GM19025 (cell line): Measurements from ENCODE around the gene TOE1.

Experiments
- ATAC-seq: cut with Tn5 transposase; IDR thresholded peaks from one replicate; pipeline ENCODE4 v1.9.1; 2021; ENCODE audit warnings: mild to moderate bottlenecking, low read depth, moderate library complexity; ENCODE audit not compliant: unreplicated experiment

The TOE1 gene

GRCh38 chr1:45326627-45327623, 13.0 kb upstream of the TOE1 start, which contains the start of gene HPDL:
TSS of gene HPDL (plus strand) at chr1:45326895. CDS start at chr1:45327149, 254 bp downstream.
- ATAC-seq, result no peak

DNA sequence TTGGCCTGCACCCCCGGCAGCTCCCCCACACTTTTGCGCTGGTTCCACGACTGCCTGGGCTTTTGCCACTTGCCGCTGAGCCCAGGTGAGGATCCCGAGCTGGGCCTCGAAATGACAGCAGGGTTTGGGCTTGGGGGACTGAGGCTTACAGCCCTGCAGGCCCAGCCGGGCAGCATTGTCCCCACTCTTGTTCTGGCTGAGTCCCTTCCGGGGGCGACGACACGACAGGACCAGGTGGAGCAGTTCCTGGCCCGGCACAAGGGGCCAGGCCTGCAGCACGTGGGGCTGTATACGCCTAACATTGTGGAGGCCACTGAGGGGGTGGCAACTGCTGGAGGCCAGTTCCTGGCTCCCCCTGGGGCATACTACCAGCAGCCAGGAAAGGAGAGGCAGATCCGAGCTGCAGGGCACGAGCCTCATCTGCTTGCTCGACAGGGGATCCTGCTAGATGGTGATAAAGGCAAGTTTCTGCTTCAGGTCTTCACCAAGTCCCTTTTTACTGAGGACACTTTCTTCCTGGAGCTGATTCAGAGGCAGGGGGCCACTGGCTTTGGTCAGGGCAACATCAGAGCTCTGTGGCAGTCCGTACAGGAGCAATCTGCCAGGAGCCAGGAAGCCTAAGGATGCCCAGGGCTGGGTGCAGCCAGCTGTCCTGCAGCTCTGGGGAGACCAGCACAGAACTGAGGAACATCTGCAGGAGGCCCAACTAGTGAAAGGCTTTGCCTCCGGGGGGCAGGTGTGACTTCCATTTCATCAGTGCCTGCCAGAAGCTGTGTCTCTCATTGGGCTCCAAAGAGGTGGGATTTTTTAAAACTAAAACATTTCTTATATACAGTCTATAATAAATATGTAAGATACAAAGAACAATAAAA, 12.1 kb upstream of the TOE1 start:
- ATAC-seq, result no peak

- ATAC-seq, result no peak
These were observed 11.3 kb upstream of the TOE1 start for GRCh38 chr1:45328680-45329079.

DNA sequence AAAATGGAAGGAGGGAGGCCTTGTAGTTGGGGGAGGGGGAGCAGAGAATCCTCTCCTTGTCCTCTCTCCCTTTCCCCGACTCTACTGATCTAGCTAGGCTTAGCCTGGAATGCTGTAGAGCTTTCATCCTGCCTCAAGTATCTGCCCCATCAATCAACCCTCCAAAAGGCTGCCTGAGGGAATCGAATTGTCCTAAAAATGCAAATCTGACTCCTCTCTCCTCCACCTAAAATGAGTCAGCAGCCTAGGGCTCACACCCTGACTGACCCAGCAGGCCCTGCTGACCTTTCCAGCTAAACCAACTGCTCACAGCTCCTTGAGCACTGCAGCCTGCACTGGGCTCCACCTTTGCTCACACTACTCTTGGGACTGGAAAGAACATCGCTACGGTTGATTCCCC, 10.5 kb upstream of the TOE1 start:
- no peak for ATAC-seq

DNA sequence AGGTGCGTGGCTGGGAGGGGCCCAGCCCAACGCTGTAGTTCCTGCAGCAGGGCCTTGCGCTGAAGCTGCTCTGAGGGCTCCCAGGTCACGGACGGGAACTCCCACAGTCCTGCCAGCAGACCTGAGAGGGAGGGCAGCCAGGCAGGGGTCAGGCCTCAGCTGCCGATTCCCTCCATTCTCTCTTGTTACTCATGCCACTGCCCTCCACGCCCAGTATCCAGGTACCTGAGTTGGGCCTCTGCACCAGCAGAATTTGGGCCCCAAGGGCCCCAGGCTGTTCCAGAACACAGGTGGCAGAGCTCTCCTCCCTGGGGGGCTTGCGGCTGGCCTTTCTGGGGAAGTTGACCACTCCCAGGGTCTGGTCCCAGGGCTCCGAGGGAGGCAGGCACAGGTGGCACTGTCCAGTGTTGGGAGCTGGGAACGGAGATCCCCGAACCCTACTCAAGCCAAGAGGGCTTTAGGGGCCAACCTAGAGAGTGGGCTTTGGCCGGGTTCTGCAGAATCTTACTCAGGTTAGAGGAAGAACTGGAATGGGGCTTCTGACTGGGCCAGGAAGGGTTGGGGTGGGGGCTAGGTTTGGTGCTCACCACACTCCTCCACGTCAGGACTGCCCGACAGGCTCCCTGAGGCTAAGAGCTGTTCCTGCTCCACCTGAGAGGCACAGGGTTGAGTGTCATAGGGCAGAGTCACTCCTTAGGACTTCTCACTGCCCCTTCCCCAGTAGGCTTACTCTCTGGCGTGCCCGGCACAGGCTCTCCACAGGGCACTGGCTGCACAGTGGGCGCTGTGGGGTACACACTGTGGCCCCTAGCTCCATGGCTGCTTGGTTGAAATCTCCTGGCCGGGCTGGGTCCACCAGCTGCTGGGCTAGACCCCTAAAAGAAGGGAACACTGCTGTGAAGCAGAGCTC, 8.3 kb upstream of the TOE1 start:
- no peak for ATAC-seq

DNA sequence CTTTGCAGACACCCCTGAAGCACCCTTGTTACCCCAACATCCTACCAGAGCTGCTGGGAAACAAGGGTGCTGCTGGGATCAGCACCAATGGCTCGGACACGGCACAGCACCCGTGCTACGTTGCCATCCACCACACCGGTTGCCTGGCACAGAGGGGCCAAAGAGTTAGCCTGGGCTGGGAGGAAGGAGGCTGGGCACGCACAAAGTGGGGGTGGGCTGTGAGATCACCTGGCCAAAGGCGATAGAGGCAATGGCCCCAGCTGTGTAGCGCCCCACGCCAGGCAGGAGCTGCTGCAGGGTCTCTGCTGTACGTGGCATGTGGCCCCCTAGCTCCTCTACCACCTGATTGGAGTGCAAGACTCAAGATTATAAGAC, 7.6 kb upstream of the TOE1 start:
- ATAC-seq, result no peak

- ATAC-seq, result no peak
These were observed 5.4 kb upstream of the TOE1 start for GRCh38 chr1:45334308-45335245.

- ATAC-seq, result no peak
These were observed 4.1 kb upstream of the TOE1 start for GRCh38 chr1:45335855-45336324.

DNA sequence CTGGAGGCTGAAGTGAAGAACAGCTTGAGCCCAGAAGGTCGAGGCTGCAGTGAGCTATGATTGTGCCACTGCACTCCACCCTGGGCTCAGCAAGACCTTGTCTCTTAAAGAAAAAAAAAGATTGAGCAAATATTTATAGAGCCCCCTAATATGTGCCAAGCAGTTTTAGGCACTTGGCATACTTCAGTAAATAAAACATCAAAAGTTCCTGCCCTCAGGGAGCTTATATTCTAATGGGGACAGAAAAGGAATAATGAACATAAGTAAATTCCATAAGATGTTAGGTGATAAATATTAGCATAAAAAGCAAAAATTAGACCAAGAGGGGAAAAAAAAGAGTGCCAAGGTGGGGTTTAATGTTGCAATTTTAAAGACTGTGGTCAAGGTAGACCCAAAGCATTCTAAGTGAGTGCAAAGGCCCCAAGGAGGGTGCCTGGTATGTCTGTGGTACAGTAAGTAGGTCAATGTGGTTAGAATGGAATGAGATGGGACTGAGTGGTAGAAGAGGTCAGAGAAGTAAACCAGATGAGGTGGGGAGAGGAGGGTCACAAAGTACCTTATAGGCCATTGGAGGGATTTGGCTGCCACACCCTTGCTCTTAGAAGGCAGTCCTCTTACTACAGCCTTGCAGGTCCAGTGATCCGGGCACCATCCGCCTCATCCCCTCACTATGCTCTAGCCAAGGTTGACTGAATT, 2.2 kb upstream of the TOE1 start:
- ATAC-seq, result no peak

- no peak for ATAC-seq
These were observed 971 bp downstream of the TOE1 start for GRCh38 chr1:45340816-45341466.

- ATAC-seq, result no peak
These were observed 4.5 kb downstream of the TOE1 start for GRCh38 chr1:45344499-45344898.

GRCh38 chr1:45345014-45345413, 5.0 kb downstream of the TOE1 start:
- ATAC-seq, result no peak

DNA sequence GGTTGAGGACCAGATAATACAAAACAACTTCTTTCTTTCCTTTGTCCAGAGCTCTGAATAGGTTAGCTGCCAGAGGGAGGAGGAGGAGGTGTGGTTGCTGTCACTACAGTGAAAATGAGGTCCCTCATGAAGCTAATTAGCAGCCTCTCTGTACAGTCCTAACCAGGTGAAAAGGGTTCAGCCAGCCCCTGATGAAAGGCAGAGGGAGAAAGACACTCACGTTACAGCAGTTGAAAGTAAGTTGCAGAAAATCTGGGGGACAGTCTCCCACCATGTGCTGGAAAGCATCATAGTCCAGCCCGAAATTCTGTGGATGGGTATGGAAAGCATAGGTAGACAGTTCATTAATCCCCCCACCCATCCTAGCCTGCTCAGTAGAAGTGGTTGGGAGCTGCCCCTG, 6.5 kb downstream of the TOE1 start:
- ATAC-seq, result no peak

DNA sequence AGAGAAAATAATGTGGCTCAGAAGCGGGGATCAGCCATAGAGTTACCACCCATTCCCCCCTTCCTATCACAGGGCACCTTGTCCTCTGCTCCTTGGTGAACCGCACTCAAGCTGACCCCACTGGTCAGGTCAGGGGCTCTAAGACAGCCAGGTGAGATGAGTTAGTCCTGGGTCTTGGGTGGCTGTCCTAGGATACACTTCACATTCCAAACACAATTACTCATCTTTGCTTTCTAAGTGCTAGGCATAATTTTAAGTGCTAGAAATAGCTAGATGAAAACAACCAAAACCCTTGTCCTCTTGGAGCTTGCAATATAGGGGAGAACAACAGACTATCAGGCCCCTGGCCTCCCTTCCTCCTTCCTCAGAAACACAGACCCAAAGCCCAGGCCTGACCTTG, 8.1 kb downstream of the TOE1 start:
- ATAC-seq, result no peak

- ATAC-seq, result no peak
These were observed 8.6 kb downstream of the TOE1 start for GRCh38 chr1:45348609-45348965.

DNA sequence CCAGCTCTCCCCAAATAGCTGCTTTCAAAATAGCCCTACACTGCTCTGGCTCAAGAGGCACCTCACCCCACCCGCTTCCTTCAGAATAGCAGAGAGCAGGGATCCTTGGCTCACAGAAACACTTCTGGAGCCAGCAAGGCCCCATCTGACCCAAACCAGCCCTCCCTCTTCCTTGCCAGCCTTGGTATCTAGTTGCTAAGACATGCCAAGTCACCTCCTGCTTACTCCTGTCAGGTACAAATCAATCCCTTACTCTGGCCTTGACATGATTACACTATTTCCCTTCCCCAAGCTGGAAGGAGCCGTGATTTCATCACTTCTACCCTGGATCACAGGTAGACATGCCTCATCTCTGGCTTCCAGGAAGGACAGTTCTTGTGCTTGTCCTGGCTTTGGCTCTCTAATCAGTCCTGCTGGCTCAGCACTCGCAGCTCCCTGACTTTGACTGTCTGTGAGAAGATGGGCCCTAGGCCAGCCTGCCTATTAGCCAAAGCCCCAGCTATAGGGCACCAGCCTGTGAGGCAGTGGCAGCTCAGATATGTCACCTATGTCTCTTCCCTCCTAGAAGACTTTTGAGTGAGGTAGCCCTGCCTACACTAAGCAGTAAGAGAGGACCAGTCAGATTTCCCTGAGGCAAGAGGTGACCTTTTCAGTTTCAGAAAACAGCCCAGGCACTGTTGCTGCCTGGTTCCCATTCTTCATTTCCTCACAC, 9.2 kb downstream of the TOE1 start:
- no peak for ATAC-seq

- no peak for ATAC-seq
These were observed 11.5 kb downstream of the TOE1 start for GRCh38 chr1:45351508-45351907.
